Hepatocyte (in vitro differentiated cells): Measurements from ENCODE around the gene POU3F1.
A peak's percentile ranks its signal among the peaks of the same experiment; 100 is the strongest.

Experiments used
- CTCF ChIP-seq: fragments of 200-600 bp; sonication (generic); IDR thresholded peaks from 2 replicates; pipeline ENCODE4 v1.5.1; 2016; ENCODE audit warnings: antibody characterized with exemption, mild to moderate bottlenecking; ENCODE audit not compliant: poor library complexity
- EZH2 ChIP-seq: fragments of 200-600 bp; sonication (generic); IDR thresholded peaks from 2 replicates; pipeline ENCODE4 v1.6.1; 2016; ENCODE audit warnings: antibody characterized with exemption, mild to moderate bottlenecking, borderline replicate concordance
- EZH2phosphoT487 ChIP-seq: fragments of 200-600 bp; sonication (generic); IDR thresholded peaks from one replicate; pipeline ENCODE4 v1.6.1; 2018; ENCODE audit warnings: antibody characterized with exemption, mild to moderate bottlenecking, low read depth, moderate library complexity; ENCODE audit not compliant: unreplicated experiment, severe bottlenecking

GRCh38 chr1:38046884-38047602, 450 bp upstream of the POU3F1 start:
- TF ChIP-seq CTCF (peak; percentile 21), EZH2phosphoT487 (no peak), EZH2 (peak; percentile 57)
